GM19043 (cell line): ENCODE data around the gene FBXO7.
"Not testable (repeated sequence)": the region's sequence is repeated elsewhere in the genome, so short reads cannot be mapped to it uniquely, and the experiment has no call there.

Experiments used
- ATAC-seq: cut with Tn5 transposase; IDR thresholded peaks from one replicate; pipeline ENCODE4 v1.9.1; 2021; ENCODE audit warnings: low read depth; ENCODE audit not compliant: unreplicated experiment

FBXO7 gene

DNA sequence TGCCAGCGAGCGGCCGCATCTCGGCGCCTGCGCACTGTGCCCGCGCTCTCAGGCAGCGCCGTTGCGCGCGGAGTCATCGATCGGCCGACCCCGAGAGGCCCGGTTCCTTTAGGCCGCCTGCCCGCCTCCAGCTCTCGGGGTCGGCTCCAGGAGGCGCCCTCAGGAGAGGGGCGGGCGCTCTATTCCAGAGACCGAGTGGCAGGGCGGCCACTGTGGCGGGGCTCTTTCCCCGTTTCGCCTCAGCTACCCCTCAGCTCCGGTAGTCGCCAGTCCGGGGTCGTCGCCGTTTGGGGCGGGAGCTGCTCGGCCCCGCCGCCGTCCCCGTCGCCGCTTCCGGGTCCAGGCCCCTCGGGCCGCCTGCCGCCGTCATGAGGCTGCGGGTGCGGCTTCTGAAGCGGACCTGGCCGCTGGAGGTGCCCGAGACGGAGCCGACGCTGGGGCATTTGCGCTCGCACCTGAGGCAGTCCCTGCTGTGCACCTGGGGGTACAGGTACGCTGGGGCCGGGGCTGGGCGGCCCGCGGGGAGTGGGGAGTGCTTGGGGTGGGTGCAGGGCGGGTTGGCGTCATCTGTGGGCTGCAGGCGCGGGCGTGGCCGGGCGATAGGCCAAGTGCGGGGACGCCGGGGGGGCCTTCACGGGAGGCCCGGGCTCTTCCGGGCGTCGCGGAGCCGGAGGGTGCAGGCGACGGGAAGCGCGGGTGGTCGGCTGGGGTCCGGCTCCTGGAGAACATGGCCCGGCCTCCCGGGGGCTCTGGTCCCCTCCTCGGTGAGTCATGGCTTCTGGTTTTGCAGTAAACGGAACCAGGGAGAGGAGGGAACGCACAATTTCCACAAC, at the start of gene FBXO7:
FBXO7 (plus strand) TSS at position 177 of the 833 bp plus-strand sequence; CDS start at position 369, 192 bp downstream.
- peak; percentile 52 for ATAC-seq

GRCh38 chr22:32426881-32427280, 47.7 kb upstream of the FBXO7 start:
- ATAC-seq = no peak

DNA sequence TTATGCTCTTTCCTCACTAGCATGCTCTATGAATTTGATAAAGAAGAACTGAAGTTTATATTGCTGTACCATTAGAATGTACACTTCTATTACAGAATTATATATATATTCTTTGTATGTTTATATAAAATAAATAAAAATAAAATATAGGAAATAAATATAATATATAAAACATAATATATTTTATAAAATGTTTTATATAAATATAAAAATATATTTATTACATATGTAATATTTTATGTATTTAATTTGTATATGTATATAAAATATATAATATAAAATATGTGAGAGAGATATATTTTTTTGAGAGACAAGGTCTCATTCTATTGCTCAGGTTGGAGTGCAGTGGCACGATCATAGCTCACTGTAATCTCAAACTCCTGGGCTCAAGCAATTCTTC, 44.3 kb upstream of the FBXO7 start:
- no peak for ATAC-seq

DNA sequence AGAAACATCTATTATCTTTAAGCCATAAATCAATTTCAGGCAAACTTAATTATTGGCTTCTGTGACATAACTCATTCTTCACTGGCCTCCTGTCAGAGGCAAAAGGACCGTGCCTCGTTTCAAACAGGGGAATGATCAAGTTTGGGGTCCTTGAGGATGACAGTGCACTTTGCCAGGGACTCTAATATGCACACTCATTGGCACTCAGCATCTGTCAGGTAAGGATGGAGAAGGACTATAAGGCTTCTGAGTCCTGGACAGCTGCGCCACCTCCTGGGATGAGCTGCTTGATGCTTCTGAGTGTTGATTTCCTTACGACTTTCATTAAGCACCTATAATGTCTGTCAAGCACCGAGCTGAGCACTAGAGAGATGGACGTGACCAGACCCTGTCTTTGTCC, 30.5 kb upstream of the FBXO7 start:
- no peak for ATAC-seq

DNA sequence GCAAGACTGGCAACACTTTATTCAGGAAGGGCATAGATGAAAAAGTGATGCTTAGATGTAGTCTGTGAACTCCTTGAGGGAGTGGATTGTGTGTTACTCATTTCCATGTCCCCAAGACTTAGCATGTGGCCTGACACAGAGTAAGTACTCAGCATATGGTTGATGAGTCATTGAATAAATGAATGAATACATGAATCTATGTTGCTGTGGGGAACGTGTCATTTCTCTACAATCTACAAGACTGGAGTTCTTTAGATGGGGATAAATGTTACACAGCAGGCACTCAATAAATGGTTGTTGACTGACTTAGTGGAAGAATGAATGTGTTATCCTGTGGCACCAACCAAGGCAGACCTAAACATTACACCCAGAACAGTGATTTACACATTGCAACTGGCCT, 28.3 kb upstream of the FBXO7 start:
- no peak for ATAC-seq

GRCh38 chr22:32448980-32449379, 25.6 kb upstream of the FBXO7 start:
- ATAC-seq = no peak

- no peak for ATAC-seq
These were observed 17.6 kb upstream of the FBXO7 start for GRCh38 chr22:32457031-32457430.

DNA sequence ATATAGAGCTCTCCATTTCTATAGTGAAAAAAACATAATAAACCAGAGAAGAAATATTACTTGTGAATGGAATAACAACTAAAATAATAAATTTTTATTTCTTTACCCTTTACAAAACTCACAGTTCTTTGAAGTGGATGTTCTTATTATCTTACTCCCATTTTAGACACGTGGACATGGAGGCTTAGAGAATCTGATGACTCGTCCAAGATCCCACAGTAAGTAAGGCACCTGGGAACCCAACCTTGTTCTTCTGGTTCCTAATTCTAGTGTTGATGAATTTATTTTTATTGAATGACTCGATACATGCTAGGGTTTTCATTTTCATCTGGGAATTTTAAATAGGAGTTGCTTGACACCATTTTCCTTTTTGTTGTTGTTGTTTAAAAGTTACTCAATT, 12.2 kb upstream of the FBXO7 start:
- no peak for ATAC-seq

GRCh38 chr22:32465661-32466060, 8.9 kb upstream of the FBXO7 start:
- no peak for ATAC-seq

- ATAC-seq = no peak
These were observed 8.1 kb upstream of the FBXO7 start for GRCh38 chr22:32466496-32466895.

DNA sequence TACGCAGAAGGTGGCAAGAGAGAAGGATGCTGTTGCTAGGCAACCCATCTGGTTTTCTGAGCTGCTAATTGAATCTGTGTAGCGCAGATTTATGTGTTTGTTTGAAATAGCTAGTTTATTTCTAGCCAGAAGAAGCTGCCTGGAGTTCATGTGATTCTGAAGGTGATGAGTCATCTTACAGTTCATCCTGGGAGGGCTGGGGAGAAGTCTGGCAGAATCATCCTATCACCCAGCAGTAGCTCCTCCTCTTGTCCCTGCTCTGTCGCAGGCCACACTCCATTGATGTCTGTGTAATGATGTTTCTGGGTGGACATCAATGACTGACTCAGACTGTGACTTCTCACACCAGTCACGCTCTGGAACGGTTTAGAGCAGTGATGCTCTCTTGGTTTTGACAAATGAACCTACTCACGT, 4.8 kb upstream of the FBXO7 start:
- no peak for ATAC-seq

- ATAC-seq = no peak
These were observed 1.1 kb upstream of the FBXO7 start for GRCh38 chr22:32473388-32473952.

DNA sequence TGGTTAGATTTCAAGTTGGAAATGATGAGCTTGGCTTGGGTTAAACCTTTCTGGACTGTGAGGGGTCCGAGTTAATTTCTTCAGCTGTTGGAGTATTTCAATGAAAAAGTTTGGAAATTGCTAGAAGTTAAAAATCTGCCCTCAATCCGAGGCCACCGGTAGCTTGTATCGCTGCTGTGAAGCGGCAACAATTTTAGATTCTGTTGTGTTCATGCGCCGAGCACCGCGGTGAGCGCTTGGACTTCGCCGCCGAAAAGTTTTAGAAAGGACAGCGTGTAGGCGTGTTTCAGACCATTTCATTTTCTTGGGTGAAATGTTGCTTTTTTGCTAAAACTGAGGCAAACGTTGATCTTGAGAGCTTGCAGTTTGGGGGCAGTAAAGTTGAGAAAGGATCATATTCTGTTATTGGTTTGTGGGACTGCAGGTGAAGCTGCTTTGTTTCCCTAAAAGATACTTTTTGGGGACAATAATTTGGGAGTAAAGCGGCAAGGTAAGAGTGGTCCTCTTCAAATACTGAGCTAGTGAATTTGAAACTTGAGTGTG, 928 bp downstream of the FBXO7 start:
- ATAC-seq = peak; percentile 10

DNA sequence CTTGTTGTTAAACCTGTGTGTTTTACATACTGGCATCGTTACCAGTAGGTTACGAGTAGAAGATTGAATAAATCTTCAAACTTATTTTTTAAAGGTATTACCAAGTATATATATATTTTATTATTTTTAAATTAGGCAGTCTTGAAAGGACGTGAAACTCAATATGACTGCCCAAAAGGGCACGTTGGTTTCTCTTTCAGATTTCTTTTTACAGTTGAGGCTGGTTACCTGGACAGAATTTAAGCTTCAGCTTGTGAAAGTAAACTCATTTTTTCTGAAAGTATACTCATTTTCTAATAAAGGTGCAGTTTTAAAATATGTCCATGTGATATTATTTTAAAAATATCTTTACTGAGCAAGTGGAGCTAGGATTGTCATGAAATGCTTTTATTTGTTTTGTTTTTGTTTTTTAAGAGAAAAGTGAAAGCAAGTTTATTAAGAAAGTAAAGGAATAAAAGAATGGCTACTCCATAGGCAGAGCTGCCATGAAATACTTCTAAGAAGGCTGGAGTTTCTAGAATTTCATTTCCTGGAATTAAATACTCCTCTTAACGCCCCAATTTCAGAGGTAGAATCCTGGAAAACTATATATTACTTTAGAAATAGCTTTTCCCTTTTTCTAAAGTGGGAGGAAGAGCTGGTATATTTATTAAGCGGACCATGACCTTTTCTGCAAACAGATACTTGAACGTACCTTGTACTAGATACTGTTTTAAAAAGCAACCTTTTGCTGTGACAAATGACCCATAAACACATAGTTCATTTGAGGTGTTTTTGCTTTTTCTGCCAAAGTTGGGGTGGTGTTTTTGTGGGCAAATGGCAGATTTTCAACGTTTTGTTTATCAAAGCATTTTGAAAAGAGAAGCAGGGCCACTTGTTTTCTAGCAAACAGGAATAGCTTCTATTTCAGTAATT, 1.9 kb downstream of the FBXO7 start:
- ATAC-seq = no peak

- no peak for ATAC-seq
These were observed 3.0 kb downstream of the FBXO7 start for GRCh38 chr22:32477596-32477995.

- not testable (repeated sequence) for ATAC-seq
These were observed 3.9 kb downstream of the FBXO7 start for GRCh38 chr22:32478552-32478951.

- no peak for ATAC-seq
These were observed 4.4 kb downstream of the FBXO7 start for GRCh38 chr22:32478994-32479393.

- ATAC-seq = no peak
These were observed 5.6 kb downstream of the FBXO7 start for GRCh38 chr22:32480238-32480637.

DNA sequence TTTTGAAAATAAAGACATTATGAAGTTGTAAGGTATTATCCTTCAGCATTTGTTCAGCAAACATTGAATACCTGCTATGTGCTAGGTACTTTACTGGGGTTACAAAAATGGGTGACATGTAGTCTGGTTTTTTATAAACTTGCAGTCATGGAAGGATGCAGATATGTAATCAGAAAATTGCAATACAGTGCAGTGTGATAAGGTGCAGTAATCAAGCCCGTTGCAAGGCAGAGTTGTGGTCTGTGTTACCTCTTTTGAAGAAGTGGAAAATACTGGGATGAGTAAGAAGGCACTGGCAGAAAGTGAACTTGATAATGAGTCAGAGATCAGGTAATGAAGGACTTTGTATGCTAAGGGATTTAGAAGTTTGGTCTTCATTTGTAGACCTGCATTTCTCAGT, 8.1 kb downstream of the FBXO7 start:
- no peak for ATAC-seq

GRCh38 chr22:32486656-32487390, 12.2 kb downstream of the FBXO7 start:
- ATAC-seq = no peak
